Keratinocyte (primary cell): ENCODE results near the gene NEDD8. TPM values are rescaled to one million over a fixed set of nuclear protein-coding genes. Genes with fewer than 3 reads are reported as not detected.
A peak's percentile ranks its signal among the peaks of the same experiment; 100 is the strongest.

Experiments used
- DNase-seq: peaks from one replicate; pipeline ENCODE4 v3.0.0-alpha.2; 2011; ENCODE audit warnings: low read depth, missing footprints, low spot score
- FAIRE-seq: peaks from 2 replicates; lab custom pipeline; 2011; peaks lifted over from hg19 to GRCh38; lab: Jason Lieb, UNC
- H2AFZ ChIP-seq: 2 replicates; pipeline ENCODE4 v1.6.0; 2012; ENCODE audit warnings: low read length, control low read depth, inconsistent platforms; ENCODE audit not compliant: control insufficient read depth
- H3K27ac ChIP-seq: 2 replicates; pipeline ENCODE4 v1.5.1; 2011; ENCODE audit warnings: low read length; ENCODE audit not compliant: control insufficient read depth, insufficient read depth
- H3K27me3 ChIP-seq: 3 replicates; pipeline ENCODE4 v1.6.0; 2011; ENCODE audit warnings: low read length; ENCODE audit not compliant: control insufficient read depth, insufficient read depth; ENCODE audit errors: extremely low read depth
- H3K36me3 ChIP-seq, 2 experiments: 2 replicates in 1 of 2; 3 replicates in 1 of 2; pipeline ENCODE4 v1.5.1; 2011; ENCODE audit warnings: low read length in 2 of 2, mild to moderate bottlenecking in 1 of 2; ENCODE audit not compliant: control insufficient read depth in 2 of 2, insufficient read depth in 2 of 2; ENCODE audit errors: extremely low read depth in 1 of 2
- H3K4me1 ChIP-seq: 3 replicates; pipeline ENCODE4 v1.5.1; 2011; ENCODE audit warnings: low read length; ENCODE audit not compliant: control insufficient read depth, insufficient read depth; ENCODE audit errors: extremely low read depth
- H3K4me2 ChIP-seq: 3 replicates; pipeline ENCODE4 v1.6.0; 2011; ENCODE audit warnings: low read depth, low read length; ENCODE audit not compliant: control insufficient read depth, insufficient read depth; ENCODE audit errors: extremely low read depth
- H3K4me3 ChIP-seq, 3 experiments: fragments of 200-600 bp in 1 of 3; sonication (generic) in 1 of 3; 2 replicates in 2 of 3; 3 replicates in 1 of 3; pipeline ENCODE4 v1.5.1; 2011 to 2016; ENCODE audit warnings: low read length in 3 of 3, mild to moderate bottlenecking in 3 of 3, control low read depth in 2 of 3, inconsistent platforms in 1 of 3, low read depth in 1 of 3, mixed read lengths in 1 of 3, mixed run types in 1 of 3, moderate library complexity in 1 of 3; ENCODE audit not compliant: control insufficient read depth in 2 of 3, insufficient read depth in 2 of 3; ENCODE audit errors: extremely low read depth in 1 of 3
- H3K79me2 ChIP-seq: 2 replicates; pipeline ENCODE4 v1.6.0; 2012; ENCODE audit warnings: low read length; ENCODE audit not compliant: control insufficient read depth, insufficient read depth
- H3K9ac ChIP-seq: 3 replicates; pipeline ENCODE4 v1.6.0; 2011; ENCODE audit warnings: low read length; ENCODE audit not compliant: control insufficient read depth, insufficient read depth; ENCODE audit errors: extremely low read depth
- H3K9me1 ChIP-seq: 3 replicates; pipeline ENCODE4 v1.6.0; 2011; ENCODE audit warnings: low read length; ENCODE audit not compliant: control insufficient read depth, insufficient read depth; ENCODE audit errors: extremely low read depth
- H3K9me3 ChIP-seq: 2 replicates; pipeline ENCODE4 v1.5.1; 2012; ENCODE audit warnings: low read depth, low read length; ENCODE audit not compliant: control insufficient read depth
- H4K20me1 ChIP-seq: 3 replicates; pipeline ENCODE4 v1.6.0; 2011; ENCODE audit warnings: low read length; ENCODE audit not compliant: control insufficient read depth, insufficient read depth; ENCODE audit errors: extremely low read depth
- CTCF ChIP-seq, 3 experiments: IDR thresholded peaks in 1 of 3; conservative IDR thresholded peaks in 1 of 3; optimal IDR thresholded peaks in 1 of 3; 2 replicates in 2 of 3; 3 replicates in 1 of 3; pipeline versions ENCODE3 to v1.5.1; 2011; ENCODE audit warnings: low read length in 3 of 3, mild to moderate bottlenecking in 3 of 3, moderate library complexity in 2 of 3, control low read depth in 1 of 3, inconsistent platforms in 1 of 3; ENCODE audit not compliant: insufficient read depth in 2 of 3; ENCODE audit errors: extremely low read depth in 1 of 3
- EZH2 ChIP-seq: IDR thresholded peaks from one replicate; pipeline ENCODE4 v1.6.1; 2012; ENCODE audit warnings: inconsistent platforms, mild to moderate bottlenecking, low read length, moderate library complexity
- dilution Hi-C: fragments of 300-500 bp; cut with MboI; formaldehyde crosslinking; loops from one replicate; pipeline ENCODE4 v1.7.0; 2020; ENCODE audit warnings: low sequenced_read_pairs; ENCODE audit not compliant: extremely low pct_ligation_motif_present
- polyA plus RNA-seq, 5 experiments: library from polyadenylated mRNA; depleted of rRNA in 3 of 5; stranded (reverse) in 3 of 5; stranded (forward) in 1 of 5; unstranded in 1 of 5; fragments of >200 nt; gene quantifications; 1 replicate in 1 of 5; 2 replicates in 3 of 5; 3 replicates in 1 of 5; pipeline versions ENCODE4 v1.2.1 to v1.2.3, GENCODE V29; 2011 to 2012; ENCODE audit warnings: missing spikeins in 2 of 5, low read depth in 1 of 5, low replicate concordance in 1 of 5

Gene NEDD8
- polyA plus RNA-seq, 1 donor (not counting 4 experiments of a cell fraction or from before 2014, with no cell fraction given) = 509 TPM

- FAIRE-seq = no peak
- H3K9ac ChIP-seq = no peak overlapping the region
Observed at GRCh38 chr14:24238527-24239037, 6.4 kb upstream of the NEDD8 start.

GRCh38 chr14:24238123-24238522 lies 6.0 kb upstream of the NEDD8 start:
- Histone ChIP-seq H4K20me1 (no peaks in the 10 kb centered on the region), H3K27ac (peak overlapping the region; percentile 61), H3K27me3 (no peaks in the 10 kb centered on the region), H3K9me3 (no peaks in the 10 kb centered on the region), H3K79me2 (peaks cover 37% of the 10 kb centered on the region), H3K4me3 (no peak overlapping the region), H3K4me2 (peak overlapping the region; percentile 96), H3K9ac (no peak overlapping the region), H3K4me1 (peaks cover 55% of the 10 kb centered on the region), H3K9me1 (no peaks in the 10 kb centered on the region), H3K36me3 (peaks cover 25 to 58% of the 10 kb centered on the region in 2 experiments), H2AFZ (no peak overlapping the region)
- DNase-seq (no peak), FAIRE-seq (peak; percentile 26)
- TF ChIP-seq CTCF (optimal IDR thresholded peaks at IDR 0.05 in 1 of 3, IDR thresholded peaks at IDR 0.05 in 1 of 3, conservative IDR thresholded peaks at IDR 0.05 in 1 of 3; ENCODE audit: extremely low read depth in 1 of 3, insufficient read depth in 2 of 3, low read length in 3 of 3) (no peak), EZH2 (no peak)
- dilution Hi-C loops = no loop called here

More at GRCh38 chr14:24238527-24239037, 6.4 kb upstream of the NEDD8 start:
- H3K27me3 ChIP-seq = no peaks in the 10 kb centered on the region
- peaks cover 25 to 58% of the 10 kb centered on the region in 2 experiments for H3K36me3 ChIP-seq
- no peak overlapping the region for H2AFZ ChIP-seq
- H3K4me3 ChIP-seq = no peak overlapping the region
- no peak for DNase-seq
- peak overlapping the region; percentile 96 for H3K4me2 ChIP-seq
- TF ChIP-seq CTCF (optimal IDR thresholded peaks at IDR 0.05 in 1 of 3, IDR thresholded peaks at IDR 0.05 in 1 of 3, conservative IDR thresholded peaks at IDR 0.05 in 1 of 3; ENCODE audit: extremely low read depth in 1 of 3, insufficient read depth in 2 of 3, low read length in 3 of 3) (no peak), EZH2 (no peak)
- H3K4me1 ChIP-seq = peaks cover 55% of the 10 kb centered on the region
- H3K9me1 ChIP-seq = no peaks in the 10 kb centered on the region
- dilution Hi-C loops = no loop called here
- H3K27ac ChIP-seq = peak overlapping the region; percentile 61
- H3K79me2 ChIP-seq = peaks cover 33% of the 10 kb centered on the region
- H4K20me1 ChIP-seq = no peaks in the 10 kb centered on the region
- H3K9me3 ChIP-seq = no peaks in the 10 kb centered on the region
